Hepatocyte (in vitro differentiated cells): Measurements from ENCODE around the gene EPC2.

Experiments used
- EZH2 ChIP-seq: fragments of 200-600 bp; sonication (generic); IDR thresholded peaks from 2 replicates; pipeline ENCODE4 v1.6.1; 2016; ENCODE audit warnings: antibody characterized with exemption, mild to moderate bottlenecking, borderline replicate concordance
- EZH2phosphoT487 ChIP-seq: fragments of 200-600 bp; sonication (generic); IDR thresholded peaks from one replicate; pipeline ENCODE4 v1.6.1; 2018; ENCODE audit warnings: antibody characterized with exemption, mild to moderate bottlenecking, low read depth, moderate library complexity; ENCODE audit not compliant: unreplicated experiment, severe bottlenecking
- TF ChIP-seq, protein P1 (sequence below): fragments of 200-600 bp; sonication (generic); IDR thresholded peaks from 2 replicates; pipeline ENCODE4 v1.5.1; 2016; ENCODE audit warnings: antibody characterized with exemption, mild to moderate bottlenecking; ENCODE audit not compliant: poor library complexity

DNA sequence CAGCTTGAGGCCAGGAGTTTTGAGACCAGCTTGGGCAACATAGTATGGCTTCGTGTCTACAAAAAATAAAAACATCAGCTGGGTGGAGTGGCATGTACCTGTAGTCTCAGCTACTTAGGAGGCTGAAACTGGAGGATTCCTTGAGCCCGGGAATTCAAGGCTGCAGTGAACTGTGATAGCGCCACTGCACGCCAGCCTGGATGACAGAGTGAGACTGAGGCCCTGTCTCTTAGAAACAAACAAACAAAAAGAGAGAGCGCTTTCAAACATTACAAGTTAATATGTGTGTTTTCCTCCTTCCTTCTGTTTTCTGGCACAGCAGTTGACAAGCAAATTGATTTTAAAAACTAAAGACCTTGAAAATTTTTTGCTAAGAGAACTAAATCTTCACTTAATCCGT, 9.9 kb downstream of the EPC2 start:
- TF ChIP-seq EZH2 (no peak), EZH2phosphoT487 (no peak)
- TF ChIP-seq, protein P1, sequence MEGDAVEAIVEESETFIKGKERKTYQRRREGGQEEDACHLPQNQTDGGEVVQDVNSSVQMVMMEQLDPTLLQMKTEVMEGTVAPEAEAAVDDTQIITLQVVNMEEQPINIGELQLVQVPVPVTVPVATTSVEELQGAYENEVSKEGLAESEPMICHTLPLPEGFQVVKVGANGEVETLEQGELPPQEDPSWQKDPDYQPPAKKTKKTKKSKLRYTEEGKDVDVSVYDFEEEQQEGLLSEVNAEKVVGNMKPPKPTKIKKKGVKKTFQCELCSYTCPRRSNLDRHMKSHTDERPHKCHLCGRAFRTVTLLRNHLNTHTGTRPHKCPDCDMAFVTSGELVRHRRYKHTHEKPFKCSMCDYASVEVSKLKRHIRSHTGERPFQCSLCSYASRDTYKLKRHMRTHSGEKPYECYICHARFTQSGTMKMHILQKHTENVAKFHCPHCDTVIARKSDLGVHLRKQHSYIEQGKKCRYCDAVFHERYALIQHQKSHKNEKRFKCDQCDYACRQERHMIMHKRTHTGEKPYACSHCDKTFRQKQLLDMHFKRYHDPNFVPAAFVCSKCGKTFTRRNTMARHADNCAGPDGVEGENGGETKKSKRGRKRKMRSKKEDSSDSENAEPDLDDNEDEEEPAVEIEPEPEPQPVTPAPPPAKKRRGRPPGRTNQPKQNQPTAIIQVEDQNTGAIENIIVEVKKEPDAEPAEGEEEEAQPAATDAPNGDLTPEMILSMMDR: no peak
